H9 (cell line): Measurements from ENCODE around the gene BRD3OS. TPM values are rescaled to one million over a fixed set of nuclear protein-coding genes. Genes with fewer than 3 reads are reported as not detected.
A peak's percentile ranks its signal among the peaks of the same experiment; 100 is the strongest.

Source experiments
- DNase-seq: peaks from one replicate; pipeline ENCODE4 v3.0.0-alpha.2; 2017
- H2AFZ ChIP-seq: one replicate; pipeline ENCODE4 v1.6.1; 2013; ENCODE audit warnings: mild to moderate bottlenecking, low read length, control low read depth, moderate library complexity
- H2AK5ac ChIP-seq: 2 replicates; pipeline ENCODE4 v1.6.1; 2013; ENCODE audit warnings: low read length, control low read depth, mixed read lengths; ENCODE audit not compliant: insufficient read length
- H2BK120ac ChIP-seq: one replicate; pipeline ENCODE4 v1.6.1; 2013; ENCODE audit warnings: low read depth, mild to moderate bottlenecking, low read length, control low read depth, inconsistent platforms; ENCODE audit not compliant: poor library complexity, severe bottlenecking
- H2BK12ac ChIP-seq: 2 replicates; pipeline ENCODE4 v1.6.1; 2013; ENCODE audit warnings: low read length, control low read depth, mixed read lengths, low read depth; ENCODE audit not compliant: insufficient read length
- H2BK15ac ChIP-seq: 2 replicates; pipeline ENCODE4 v1.6.1; 2013; ENCODE audit warnings: low read depth, low read length, control low read depth
- H2BK20ac ChIP-seq: one replicate; pipeline ENCODE4 v1.6.1; 2013; ENCODE audit warnings: low read depth, mild to moderate bottlenecking, low read length, control low read depth, inconsistent platforms; ENCODE audit not compliant: poor library complexity, severe bottlenecking
- H2BK5ac ChIP-seq: 2 replicates; pipeline ENCODE4 v1.6.1; 2013; ENCODE audit warnings: low read length, control low read depth, mixed read lengths; ENCODE audit not compliant: insufficient read length
- H3K14ac ChIP-seq: 2 replicates; pipeline ENCODE4 v1.6.1; 2013; ENCODE audit warnings: low read length, control low read depth; ENCODE audit not compliant: insufficient read depth
- H3K18ac ChIP-seq: 2 replicates; pipeline ENCODE4 v1.6.1; 2013; ENCODE audit warnings: low read depth, mild to moderate bottlenecking, mixed read lengths, low read length, control low read depth; ENCODE audit not compliant: insufficient read length
- H3K23ac ChIP-seq: 2 replicates; pipeline ENCODE4 v1.6.1; 2013; ENCODE audit warnings: low read length, control low read depth, mixed read lengths, low read depth; ENCODE audit not compliant: insufficient read length
- H3K23me2 ChIP-seq: 2 replicates; pipeline ENCODE4 v1.6.1; 2013; ENCODE audit warnings: low read depth, mild to moderate bottlenecking, mixed read lengths, low read length, control low read depth; ENCODE audit not compliant: insufficient read length, poor library complexity, severe bottlenecking
- H3K27ac ChIP-seq: 2 replicates; pipeline ENCODE4 v1.5.1; 2013; ENCODE audit warnings: low read length, control low read depth, mixed read lengths, low read depth; ENCODE audit not compliant: insufficient read length
- H3K27me3 ChIP-seq: 2 replicates; pipeline ENCODE4 v1.6.1; 2013; ENCODE audit warnings: low read length, control low read depth, inconsistent platforms; ENCODE audit not compliant: insufficient read depth
- H3K4ac ChIP-seq: 2 replicates; pipeline ENCODE4 v1.6.1; 2013; ENCODE audit warnings: low read depth, mild to moderate bottlenecking, control low read depth, inconsistent platforms, low read length, moderate library complexity
- H3K4me1 ChIP-seq: 2 replicates; pipeline ENCODE4 v1.6.1; 2013; ENCODE audit warnings: low read length, control low read depth, inconsistent platforms; ENCODE audit not compliant: insufficient read depth
- H3K4me2 ChIP-seq: 2 replicates; pipeline ENCODE4 v1.6.1; 2013; ENCODE audit warnings: low read length, control low read depth, mixed read lengths; ENCODE audit not compliant: insufficient read length, insufficient read depth
- H3K56ac ChIP-seq: 2 replicates; pipeline ENCODE4 v1.6.1; 2013; ENCODE audit warnings: low read depth, mild to moderate bottlenecking, mixed read lengths, low read length, control low read depth; ENCODE audit not compliant: insufficient read length
- H3K79me1 ChIP-seq: 2 replicates; pipeline ENCODE4 v1.6.1; 2013; ENCODE audit warnings: low read depth, mild to moderate bottlenecking, moderate library complexity, low read length, control low read depth, inconsistent platforms; ENCODE audit not compliant: insufficient read depth, poor library complexity, severe bottlenecking
- H3K79me2 ChIP-seq: 2 replicates; pipeline ENCODE4 v1.6.1; 2013; ENCODE audit warnings: low read length, control low read depth, inconsistent platforms; ENCODE audit not compliant: insufficient read depth
- H3K9ac ChIP-seq: 2 replicates; pipeline ENCODE4 v1.6.1; 2013; ENCODE audit warnings: low read length, control low read depth, mixed read lengths; ENCODE audit not compliant: insufficient read length; ENCODE audit errors: extremely low read depth
- H3K9me3 ChIP-seq: one replicate; pipeline ENCODE4 v1.6.1; 2013; ENCODE audit warnings: low read depth, low read length, inconsistent platforms; ENCODE audit not compliant: control insufficient read depth
- H3T11ph ChIP-seq: one replicate; pipeline ENCODE4 v1.6.1; 2013; ENCODE audit warnings: mild to moderate bottlenecking, low read length, control low read depth, inconsistent platforms
- H4K20me1 ChIP-seq: one replicate; pipeline ENCODE4 v1.6.1; 2013; ENCODE audit not compliant: control insufficient read depth, insufficient read length, insufficient read depth
- H4K5ac ChIP-seq: 2 replicates; pipeline ENCODE4 v1.6.1; 2013; ENCODE audit warnings: low read depth, mild to moderate bottlenecking, mixed read lengths, low read length, control low read depth; ENCODE audit not compliant: insufficient read length
- H4K8ac ChIP-seq: replicated peaks from 2 replicates; pipeline ENCODE4 v1.6.1; 2013; ENCODE audit warnings: low read length, control low read depth, mixed read lengths, low read depth; ENCODE audit not compliant: insufficient read length
- H4K91ac ChIP-seq: 2 replicates; pipeline ENCODE4 v1.6.1; 2013; ENCODE audit warnings: low read depth, mild to moderate bottlenecking, moderate library complexity, mixed read lengths, low read length, control low read depth; ENCODE audit not compliant: insufficient read length
- H3K27ac Mint-ChIP-seq, 3 experiments: 2 replicates in 2 of 3; 3 replicates in 1 of 3; pipeline ENCODE4 v1.8.0; 2020 to 2021; ENCODE audit warnings: mixed read lengths in 3 of 3, mild to moderate bottlenecking in 1 of 3, moderate library complexity in 1 of 3
- H3K27me3 Mint-ChIP-seq: 2 replicates; pipeline ENCODE4 v1.8.0; 2021; ENCODE audit warnings: low read depth, mild to moderate bottlenecking, moderate library complexity, mixed read lengths
- H3K36me3 Mint-ChIP-seq, 3 experiments: 2 replicates in 2 of 3; 3 replicates in 1 of 3; pipeline ENCODE4 v1.8.0; 2020 to 2021; ENCODE audit warnings: low read depth in 3 of 3, mixed read lengths in 3 of 3; ENCODE audit not compliant: insufficient read depth in 1 of 3
- H3K4me1 Mint-ChIP-seq, 2 experiments: 2 replicates each; pipeline ENCODE4 v1.8.0; 2020; ENCODE audit warnings: mixed read lengths in 2 of 2
- H3K4me3 Mint-ChIP-seq, 2 experiments: 2 replicates in 1 of 2; 3 replicates in 1 of 2; pipeline ENCODE4 v1.8.0; 2020 to 2021; ENCODE audit warnings: mild to moderate bottlenecking in 2 of 2, mixed read lengths in 2 of 2, moderate library complexity in 1 of 2
- H3K9me3 Mint-ChIP-seq, 2 experiments: 2 replicates in 1 of 2; 3 replicates in 1 of 2; pipeline ENCODE4 v1.8.0; 2020; ENCODE audit warnings: mild to moderate bottlenecking in 2 of 2, mixed read lengths in 2 of 2, moderate library complexity in 1 of 2
- CTCF ChIP-seq: fragments of 200-600 bp; sonication (generic); conservative IDR thresholded peaks from 3 replicates; pipeline ENCODE4 v1.8.0; 2021; ENCODE audit warnings: antibody characterized with exemption, mild to moderate bottlenecking
- WGBS: extraction: QIAGEN DNeasy Blood & Tissue Kit; methylation state at CpG from one replicate; pipeline ENCODE4 v1.1.7; 2013; ENCODE audit warnings: missing lambda C conversion rate, low lambda C conversion rate, mixed read lengths; ENCODE audit not compliant: insufficient read length; ENCODE audit errors: extremely low coverage; 5-methylcytosine and 5-hydroxymethylcytosine counted together
- total RNA-seq: library from RNA; stranded (reverse); gene quantifications from 2 replicates; pipeline ENCODE4 v1.2.1, GENCODE V29; 2021

Gene BRD3OS
- total RNA-seq, 1 experiment from 2014 or later = 16.4 TPM

- H2BK20ac ChIP-seq = no peak overlapping the region
- H3K14ac ChIP-seq = no peak overlapping the region
- Mint-ChIP-seq H3K36me3 (peaks cover 0 to 19% (median 3%) of the 10 kb centered on the region in 3 experiments; a peak in 4 of 7 replicates), H3K27ac (peak overlapping the region; percentile 8 to 95 (median 50); a peak in 3 of 7 replicates), H3K4me1 (peaks cover 23 to 48% of the 10 kb centered on the region in 2 experiments), H3K27me3 (no peaks in the 10 kb centered on the region), H3K4me3 (no peak overlapping the region), H3K9me3 (no peaks in the 10 kb centered on the region)
- peaks cover 6% of the 10 kb centered on the region for H3K79me1 ChIP-seq
- no peak for TF ChIP-seq CTCF
- no peaks in the 10 kb centered on the region for H3K4me1 ChIP-seq
- peaks cover 69% of the 10 kb centered on the region; the same call in 1 of the 2 replicates for H3K79me2 ChIP-seq
- no peak overlapping the region for H3K18ac ChIP-seq
- no peak overlapping the region for H4K91ac ChIP-seq
- no peak overlapping the region for H4K8ac ChIP-seq
- peaks cover 10% of the 10 kb centered on the region for H3K23me2 ChIP-seq
- no peak overlapping the region for H3K56ac ChIP-seq
- no peak for DNase-seq
- H2BK12ac ChIP-seq = no peak overlapping the region
- no peaks in the 10 kb centered on the region for H3K9me3 ChIP-seq
- H3K4ac ChIP-seq = no peak overlapping the region
- peaks cover 3% of the 10 kb centered on the region for H4K20me1 ChIP-seq
- H2BK120ac ChIP-seq = no peak overlapping the region
- no peak overlapping the region for H3K27ac ChIP-seq
- H3K4me2 ChIP-seq = no peak overlapping the region
- H3K9ac ChIP-seq = no peak overlapping the region
- H3K23ac ChIP-seq = no peak overlapping the region
- no CpG with 5 or more reads among the region's 15 CpGs for WGBS
- no peaks in the 10 kb centered on the region for H3K27me3 ChIP-seq
- H4K5ac ChIP-seq = no peak overlapping the region
- no peak overlapping the region for H2AK5ac ChIP-seq
- no peak overlapping the region for H3T11ph ChIP-seq
- H2BK15ac ChIP-seq = no peak overlapping the region
- H2BK5ac ChIP-seq = no peak overlapping the region
- H2AFZ ChIP-seq = no peak overlapping the region
Measured at GRCh38 chr9:134063088-134063570, 37.8 kb downstream of the BRD3OS start.
